H1 (cell line): Measurements from ENCODE around the gene FAM170B. TPM values are rescaled to one million over a fixed set of nuclear protein-coding genes. Genes with fewer than 3 reads are reported as not detected.

Experiments used
- CREB1 ChIP-seq: IDR thresholded peaks from 2 replicates; pipeline ENCODE4 v1.6.1; 2012; ENCODE audit warnings: inconsistent platforms
- FOSL1 ChIP-seq: IDR thresholded peaks from 2 replicates; pipeline ENCODE4 v1.6.1; 2011; ENCODE audit warnings: mild to moderate bottlenecking, low read depth, low read length, moderate library complexity; ENCODE audit not compliant: insufficient read depth
- JUND ChIP-seq: IDR thresholded peaks from 2 replicates; pipeline ENCODE4 v1.6.1; 2011; ENCODE audit warnings: mild to moderate bottlenecking, improper control_type of control experiment, low read length
- POLR2A ChIP-seq, 2 experiments: IDR thresholded peaks; 1 replicate in 1 of 2; 2 replicates in 1 of 2; pipeline ENCODE4 v1.6.1; 2011; ENCODE audit warnings: low read depth in 2 of 2, low read length in 2 of 2, mild to moderate bottlenecking in 2 of 2; ENCODE audit errors: control extremely low read depth in 1 of 2
- POLR2AphosphoS5 ChIP-seq: IDR thresholded peaks from 2 replicates; pipeline ENCODE4 v1.6.1; 2011; ENCODE audit warnings: low read depth, low read length
- RAD21 ChIP-seq, 2 experiments: IDR thresholded peaks in 1 of 2; conservative IDR thresholded peaks in 1 of 2; 2 replicates each; pipeline ENCODE4 v1.6.1; 2011; ENCODE audit warnings: low read depth in 2 of 2, low read length in 2 of 2, improper control_type of control experiment in 1 of 2, inconsistent platforms in 1 of 2, mild to moderate bottlenecking in 1 of 2, moderate library complexity in 1 of 2
- polyA plus RNA-seq, 7 experiments: library from polyadenylated mRNA; depleted of rRNA in 3 of 7; stranded (reverse) in 5 of 7; unstranded in 2 of 7; fragments of >200 nt in 5 of 7; fragments of 200-250 nt in 2 of 7; gene quantifications; 1 replicate in 5 of 7; 2 replicates in 1 of 7; 4 replicates in 1 of 7; pipeline versions ENCODE4 v1.2.1 to v1.2.3, GENCODE V29; 2011 to 2013; ENCODE audit warnings: missing spikeins in 2 of 7, mixed read lengths in 2 of 7
- total RNA-seq: library from RNA; stranded (reverse); fragmentation: NEBNext Ultra II Directional; extraction: Animal tissue kit (Norgen Biotek cat#: 25700); gene quantifications from 2 replicates; pipeline ENCODE4 v1.2.1, GENCODE V29; 2021
- TF ChIP-seq, protein P1 (sequence below): fragments of 300-600 bp; sonication (generic); IDR thresholded peaks from 2 replicates; pipeline ENCODE4 v1.7.1; 2012; ENCODE audit warnings: low read length, moderate library complexity, mild to moderate bottlenecking, inconsistent platforms; ENCODE audit not compliant: insufficient replicate concordance
- TF ChIP-seq, protein P2 (sequence below), 3 experiments: IDR thresholded peaks; 1 replicate in 2 of 3; 2 replicates in 1 of 3; pipeline versions ENCODE4 v1.5.1 to v1.6.1; 2011; ENCODE audit warnings: low read length in 3 of 3, mild to moderate bottlenecking in 3 of 3, inconsistent platforms in 2 of 3, low read depth in 1 of 3, moderate library complexity in 1 of 3; ENCODE audit not compliant: insufficient read depth in 1 of 3; ENCODE audit errors: control extremely low read depth in 1 of 3

Gene FAM170B
- total and polyA plus RNA-seq, 2 of the 8 experiments (the other 6 are each of a cell fraction or from before 2014, with no cell fraction given), result not detected

DNA sequence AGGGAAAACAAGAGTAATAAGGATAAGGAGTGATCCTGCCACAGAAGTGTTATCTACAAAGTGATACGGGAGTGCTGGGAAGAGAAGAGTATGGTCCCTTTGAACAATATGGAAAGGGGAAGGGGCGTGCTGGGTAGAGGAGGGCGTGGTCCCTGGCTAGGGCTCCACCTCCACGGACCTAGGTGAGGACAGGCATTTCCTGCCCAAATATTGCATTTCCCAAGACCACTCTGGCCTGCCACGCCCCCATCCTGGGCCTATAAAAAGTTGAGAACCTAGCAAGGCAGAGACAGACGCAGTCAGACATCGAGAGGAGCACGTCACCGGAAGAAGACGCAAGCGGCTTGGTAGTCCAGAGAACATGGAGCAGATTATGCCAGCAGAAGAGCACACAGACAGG lies 41.3 kb downstream of the FAM170B start (continued):
- TF ChIP-seq, protein P1, sequence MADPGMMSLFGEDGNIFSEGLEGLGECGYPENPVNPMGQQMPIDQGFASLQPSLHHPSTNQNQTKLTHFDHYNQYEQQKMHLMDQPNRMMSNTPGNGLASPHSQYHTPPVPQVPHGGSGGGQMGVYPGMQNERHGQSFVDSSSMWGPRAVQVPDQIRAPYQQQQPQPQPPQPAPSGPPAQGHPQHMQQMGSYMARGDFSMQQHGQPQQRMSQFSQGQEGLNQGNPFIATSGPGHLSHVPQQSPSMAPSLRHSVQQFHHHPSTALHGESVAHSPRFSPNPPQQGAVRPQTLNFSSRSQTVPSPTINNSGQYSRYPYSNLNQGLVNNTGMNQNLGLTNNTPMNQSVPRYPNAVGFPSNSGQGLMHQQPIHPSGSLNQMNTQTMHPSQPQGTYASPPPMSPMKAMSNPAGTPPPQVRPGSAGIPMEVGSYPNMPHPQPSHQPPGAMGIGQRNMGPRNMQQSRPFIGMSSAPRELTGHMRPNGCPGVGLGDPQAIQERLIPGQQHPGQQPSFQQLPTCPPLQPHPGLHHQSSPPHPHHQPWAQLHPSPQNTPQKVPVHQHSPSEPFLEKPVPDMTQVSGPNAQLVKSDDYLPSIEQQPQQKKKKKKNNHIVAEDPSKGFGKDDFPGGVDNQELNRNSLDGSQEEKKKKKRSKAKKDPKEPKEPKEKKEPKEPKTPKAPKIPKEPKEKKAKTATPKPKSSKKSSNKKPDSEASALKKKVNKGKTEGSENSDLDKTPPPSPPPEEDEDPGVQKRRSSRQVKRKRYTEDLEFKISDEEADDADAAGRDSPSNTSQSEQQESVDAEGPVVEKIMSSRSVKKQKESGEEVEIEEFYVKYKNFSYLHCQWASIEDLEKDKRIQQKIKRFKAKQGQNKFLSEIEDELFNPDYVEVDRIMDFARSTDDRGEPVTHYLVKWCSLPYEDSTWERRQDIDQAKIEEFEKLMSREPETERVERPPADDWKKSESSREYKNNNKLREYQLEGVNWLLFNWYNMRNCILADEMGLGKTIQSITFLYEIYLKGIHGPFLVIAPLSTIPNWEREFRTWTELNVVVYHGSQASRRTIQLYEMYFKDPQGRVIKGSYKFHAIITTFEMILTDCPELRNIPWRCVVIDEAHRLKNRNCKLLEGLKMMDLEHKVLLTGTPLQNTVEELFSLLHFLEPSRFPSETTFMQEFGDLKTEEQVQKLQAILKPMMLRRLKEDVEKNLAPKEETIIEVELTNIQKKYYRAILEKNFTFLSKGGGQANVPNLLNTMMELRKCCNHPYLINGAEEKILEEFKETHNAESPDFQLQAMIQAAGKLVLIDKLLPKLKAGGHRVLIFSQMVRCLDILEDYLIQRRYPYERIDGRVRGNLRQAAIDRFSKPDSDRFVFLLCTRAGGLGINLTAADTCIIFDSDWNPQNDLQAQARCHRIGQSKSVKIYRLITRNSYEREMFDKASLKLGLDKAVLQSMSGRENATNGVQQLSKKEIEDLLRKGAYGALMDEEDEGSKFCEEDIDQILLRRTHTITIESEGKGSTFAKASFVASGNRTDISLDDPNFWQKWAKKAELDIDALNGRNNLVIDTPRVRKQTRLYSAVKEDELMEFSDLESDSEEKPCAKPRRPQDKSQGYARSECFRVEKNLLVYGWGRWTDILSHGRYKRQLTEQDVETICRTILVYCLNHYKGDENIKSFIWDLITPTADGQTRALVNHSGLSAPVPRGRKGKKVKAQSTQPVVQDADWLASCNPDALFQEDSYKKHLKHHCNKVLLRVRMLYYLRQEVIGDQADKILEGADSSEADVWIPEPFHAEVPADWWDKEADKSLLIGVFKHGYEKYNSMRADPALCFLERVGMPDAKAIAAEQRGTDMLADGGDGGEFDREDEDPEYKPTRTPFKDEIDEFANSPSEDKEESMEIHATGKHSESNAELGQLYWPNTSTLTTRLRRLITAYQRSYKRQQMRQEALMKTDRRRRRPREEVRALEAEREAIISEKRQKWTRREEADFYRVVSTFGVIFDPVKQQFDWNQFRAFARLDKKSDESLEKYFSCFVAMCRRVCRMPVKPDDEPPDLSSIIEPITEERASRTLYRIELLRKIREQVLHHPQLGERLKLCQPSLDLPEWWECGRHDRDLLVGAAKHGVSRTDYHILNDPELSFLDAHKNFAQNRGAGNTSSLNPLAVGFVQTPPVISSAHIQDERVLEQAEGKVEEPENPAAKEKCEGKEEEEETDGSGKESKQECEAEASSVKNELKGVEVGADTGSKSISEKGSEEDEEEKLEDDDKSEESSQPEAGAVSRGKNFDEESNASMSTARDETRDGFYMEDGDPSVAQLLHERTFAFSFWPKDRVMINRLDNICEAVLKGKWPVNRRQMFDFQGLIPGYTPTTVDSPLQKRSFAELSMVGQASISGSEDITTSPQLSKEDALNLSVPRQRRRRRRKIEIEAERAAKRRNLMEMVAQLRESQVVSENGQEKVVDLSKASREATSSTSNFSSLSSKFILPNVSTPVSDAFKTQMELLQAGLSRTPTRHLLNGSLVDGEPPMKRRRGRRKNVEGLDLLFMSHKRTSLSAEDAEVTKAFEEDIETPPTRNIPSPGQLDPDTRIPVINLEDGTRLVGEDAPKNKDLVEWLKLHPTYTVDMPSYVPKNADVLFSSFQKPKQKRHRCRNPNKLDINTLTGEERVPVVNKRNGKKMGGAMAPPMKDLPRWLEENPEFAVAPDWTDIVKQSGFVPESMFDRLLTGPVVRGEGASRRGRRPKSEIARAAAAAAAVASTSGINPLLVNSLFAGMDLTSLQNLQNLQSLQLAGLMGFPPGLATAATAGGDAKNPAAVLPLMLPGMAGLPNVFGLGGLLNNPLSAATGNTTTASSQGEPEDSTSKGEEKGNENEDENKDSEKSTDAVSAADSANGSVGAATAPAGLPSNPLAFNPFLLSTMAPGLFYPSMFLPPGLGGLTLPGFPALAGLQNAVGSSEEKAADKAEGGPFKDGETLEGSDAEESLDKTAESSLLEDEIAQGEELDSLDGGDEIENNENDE, result no peak
- TF ChIP-seq CREB1, result no peak
- no peak for TF ChIP-seq RAD21 (IDR thresholded peaks at IDR 0.05 in 1 of 2, conservative IDR thresholded peaks at IDR 0.05 in 1 of 2; ENCODE audit: low read depth in 2 of 2, low read length in 2 of 2)
- no peak for TF ChIP-seq JUND
- TF ChIP-seq POLR2A (IDR thresholded peaks at IDR 0.05; ENCODE audit: control extremely low read depth in 1 of 2, low read depth in 2 of 2, low read length in 2 of 2), result no peak
- no peak for TF ChIP-seq POLR2AphosphoS5
- TF ChIP-seq, protein P2, sequence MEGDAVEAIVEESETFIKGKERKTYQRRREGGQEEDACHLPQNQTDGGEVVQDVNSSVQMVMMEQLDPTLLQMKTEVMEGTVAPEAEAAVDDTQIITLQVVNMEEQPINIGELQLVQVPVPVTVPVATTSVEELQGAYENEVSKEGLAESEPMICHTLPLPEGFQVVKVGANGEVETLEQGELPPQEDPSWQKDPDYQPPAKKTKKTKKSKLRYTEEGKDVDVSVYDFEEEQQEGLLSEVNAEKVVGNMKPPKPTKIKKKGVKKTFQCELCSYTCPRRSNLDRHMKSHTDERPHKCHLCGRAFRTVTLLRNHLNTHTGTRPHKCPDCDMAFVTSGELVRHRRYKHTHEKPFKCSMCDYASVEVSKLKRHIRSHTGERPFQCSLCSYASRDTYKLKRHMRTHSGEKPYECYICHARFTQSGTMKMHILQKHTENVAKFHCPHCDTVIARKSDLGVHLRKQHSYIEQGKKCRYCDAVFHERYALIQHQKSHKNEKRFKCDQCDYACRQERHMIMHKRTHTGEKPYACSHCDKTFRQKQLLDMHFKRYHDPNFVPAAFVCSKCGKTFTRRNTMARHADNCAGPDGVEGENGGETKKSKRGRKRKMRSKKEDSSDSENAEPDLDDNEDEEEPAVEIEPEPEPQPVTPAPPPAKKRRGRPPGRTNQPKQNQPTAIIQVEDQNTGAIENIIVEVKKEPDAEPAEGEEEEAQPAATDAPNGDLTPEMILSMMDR (IDR thresholded peaks at IDR 0.05; ENCODE audit: control extremely low read depth in 1 of 3, insufficient read depth in 1 of 3, low read depth in 1 of 3, low read length in 3 of 3), result no peak
- no peak for TF ChIP-seq FOSL1
